Measurements from ENCODE around the gene LGALS16. TPM values are rescaled to one million over a fixed set of nuclear protein-coding genes. Genes with fewer than 3 reads are reported as not detected.
"Not testable (repeated sequence)": the region's sequence is repeated elsewhere in the genome, so short reads cannot be mapped to it uniquely, and the experiment has no call there.

LGALS16 gene
- not detected for total RNA-seq

- no peak for DNase-seq (ENCODE audit: low spot score)
Observed at GRCh38 chr19:39655613-39656012, at the start of gene LGALS16. Gene LGALS16, plus strand, starts transcription at chr19:39655913. Its CDS starts 49 bp downstream, at chr19:39655962.

- no peak for DNase-seq (ENCODE audit: low spot score)
Observed at GRCh38 chr19:39607021-39607420, 48.7 kb upstream of the LGALS16 start.

GRCh38 chr19:39607561-39607960 lies 48.2 kb upstream of the LGALS16 start:
- DNase-seq (ENCODE audit: low spot score), result no peak

GRCh38 chr19:39613597-39613996 lies 42.1 kb upstream of the LGALS16 start:
- no peak for DNase-seq (ENCODE audit: low spot score)

GRCh38 chr19:39617745-39618144 lies 38.0 kb upstream of the LGALS16 start:
- DNase-seq (ENCODE audit: low spot score), result no peak

- no peak for DNase-seq (ENCODE audit: low spot score)
Observed at GRCh38 chr19:39623946-39624345, 31.8 kb upstream of the LGALS16 start.

GRCh38 chr19:39627631-39628030 lies 28.1 kb upstream of the LGALS16 start:
- not testable (repeated sequence) for DNase-seq (ENCODE audit: low spot score)

GRCh38 chr19:39631178-39631577 lies 24.5 kb upstream of the LGALS16 start:
- no peak for DNase-seq (ENCODE audit: low spot score)

- no peak for DNase-seq (ENCODE audit: low spot score)
Observed at GRCh38 chr19:39631626-39632025, 24.1 kb upstream of the LGALS16 start.

GRCh38 chr19:39637891-39638290 lies 17.8 kb upstream of the LGALS16 start:
- no peak for DNase-seq (ENCODE audit: low spot score)

GRCh38 chr19:39641773-39642172 lies 13.9 kb upstream of the LGALS16 start:
- no peak for DNase-seq (ENCODE audit: low spot score)

- DNase-seq (ENCODE audit: low spot score), result no peak
Observed at GRCh38 chr19:39643591-39643990, 12.1 kb upstream of the LGALS16 start.

GRCh38 chr19:39645800-39646411 lies 9.8 kb upstream of the LGALS16 start:
- no peak for DNase-seq (ENCODE audit: low spot score)

- no peak for DNase-seq (ENCODE audit: low spot score)
Observed at GRCh38 chr19:39647918-39648317, 7.8 kb upstream of the LGALS16 start.

GRCh38 chr19:39659791-39660190 lies 4.1 kb downstream of the LGALS16 start:
- no peak for DNase-seq (ENCODE audit: low spot score)

GRCh38 chr19:39660661-39661060 lies 4.9 kb downstream of the LGALS16 start:
- no peak for DNase-seq (ENCODE audit: low spot score)

- DNase-seq (ENCODE audit: low spot score), result no peak
Observed at GRCh38 chr19:39661565-39661964, 5.9 kb downstream of the LGALS16 start.

- DNase-seq (ENCODE audit: low spot score), result not testable (repeated sequence)
Observed at GRCh38 chr19:39669860-39670259, 14.1 kb downstream of the LGALS16 start.

GRCh38 chr19:39670998-39671397 lies 15.3 kb downstream of the LGALS16 start:
- no peak for DNase-seq (ENCODE audit: low spot score)

- peak; percentile 50 for DNase-seq (ENCODE audit: low spot score)
Observed at GRCh38 chr19:39671739-39672363, 16.1 kb downstream of the LGALS16 start.

GRCh38 chr19:39672473-39672872 lies 16.8 kb downstream of the LGALS16 start:
- no peak for DNase-seq (ENCODE audit: low spot score)

- not testable (repeated sequence) for DNase-seq (ENCODE audit: low spot score)
Observed at GRCh38 chr19:39673862-39674261, 18.1 kb downstream of the LGALS16 start.

- no peak for DNase-seq (ENCODE audit: low spot score)
Observed at GRCh38 chr19:39676004-39676403, 20.3 kb downstream of the LGALS16 start.

Measured in ureter (tissue), 1 donor.